NAMALWA (cell line): Measurements from ENCODE around the gene MSI2.

ENCODE experiments used
- DNase-seq: peaks from one replicate; pipeline ENCODE4 v3.0.0-alpha.2; 2015; ENCODE audit warnings: low spot score

MSI2 gene

DNA sequence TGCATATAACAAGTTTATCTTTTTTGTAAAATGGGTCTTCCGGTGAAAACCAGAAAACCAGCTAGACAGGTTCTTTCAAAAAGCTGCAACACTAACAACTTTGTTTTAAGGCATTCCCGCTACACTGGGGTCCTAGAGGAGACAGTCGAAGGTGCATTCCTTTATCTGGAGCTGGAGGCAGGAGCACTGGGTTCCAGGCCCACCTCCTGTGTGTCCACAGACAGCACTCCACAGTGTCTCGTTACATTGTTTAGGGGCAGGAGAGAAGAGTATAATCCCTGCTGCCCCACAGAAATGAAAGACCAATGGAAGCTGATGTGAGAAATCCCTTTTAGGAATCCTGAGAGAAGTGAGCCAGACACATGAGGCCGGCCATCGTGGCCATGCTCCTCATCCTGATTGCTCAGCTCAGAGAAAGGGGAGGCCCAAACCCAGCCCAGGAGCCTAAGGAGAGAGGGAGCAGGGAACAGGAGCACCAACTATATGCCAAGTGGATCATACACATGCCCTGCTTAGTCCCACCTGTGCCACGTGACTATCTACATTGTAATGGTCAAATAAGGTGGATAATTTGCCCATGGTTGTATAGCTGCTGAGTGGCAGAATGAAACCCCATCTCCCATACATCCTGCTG is 429.3 kb downstream of the MSI2 start:
- no peak for DNase-seq

DNA sequence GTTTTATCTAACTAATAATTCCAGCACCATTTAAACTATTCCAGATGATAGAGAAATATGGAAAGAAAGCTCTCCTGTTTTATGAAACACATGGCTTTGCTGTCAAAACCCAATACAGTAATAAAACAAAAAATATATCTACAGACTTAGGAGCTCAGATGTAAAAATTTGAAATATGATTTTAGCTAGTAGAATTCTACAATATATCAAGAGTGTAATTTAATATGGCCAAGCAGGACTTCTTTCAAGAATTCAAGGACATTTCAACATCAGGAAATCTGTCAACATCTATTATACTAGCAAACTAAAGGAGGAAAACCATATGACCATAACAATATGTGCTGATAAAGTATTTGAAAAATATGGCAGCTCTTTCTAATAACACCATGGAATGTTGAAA is 431.3 kb downstream of the MSI2 start:
- no peak for DNase-seq

DNA sequence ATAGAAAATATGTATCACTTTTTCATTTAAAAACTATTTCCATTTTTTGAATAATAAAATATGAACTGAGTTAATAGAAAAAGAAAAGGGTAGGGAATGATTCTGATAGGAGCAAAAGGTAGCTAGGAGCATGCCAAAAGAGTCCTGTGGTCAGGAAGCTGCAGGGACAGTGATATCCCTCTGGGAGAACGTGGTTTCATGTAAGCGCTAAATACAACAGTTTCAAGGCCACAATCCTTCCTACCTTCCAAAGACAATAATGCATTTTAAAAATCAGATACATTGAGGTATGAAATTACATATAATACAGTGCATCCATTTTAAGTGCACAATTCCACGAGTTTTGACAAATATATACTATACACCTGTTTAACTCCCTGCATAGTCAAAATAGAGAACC is 432.9 kb downstream of the MSI2 start:
- DNase-seq, result no peak

DNA sequence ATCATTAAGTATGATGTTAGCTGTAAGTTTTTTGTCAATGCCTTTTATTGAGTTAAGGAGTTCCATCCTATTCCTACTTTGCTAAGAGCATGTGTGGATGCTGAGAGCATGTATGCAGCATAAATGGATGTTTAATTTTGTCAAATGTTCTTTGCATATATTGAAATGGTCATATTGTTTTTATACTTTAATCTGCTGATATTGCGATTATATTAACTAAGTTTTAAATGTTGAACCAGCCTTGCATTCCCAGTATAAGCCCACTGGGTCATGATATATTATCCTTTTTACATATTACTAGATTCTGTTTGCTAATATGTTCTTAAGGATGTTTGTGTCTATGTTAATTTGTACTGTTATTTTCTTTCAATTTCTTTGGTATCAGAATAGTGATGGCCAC is 435.6 kb downstream of the MSI2 start:
- DNase-seq, result no peak

DNA sequence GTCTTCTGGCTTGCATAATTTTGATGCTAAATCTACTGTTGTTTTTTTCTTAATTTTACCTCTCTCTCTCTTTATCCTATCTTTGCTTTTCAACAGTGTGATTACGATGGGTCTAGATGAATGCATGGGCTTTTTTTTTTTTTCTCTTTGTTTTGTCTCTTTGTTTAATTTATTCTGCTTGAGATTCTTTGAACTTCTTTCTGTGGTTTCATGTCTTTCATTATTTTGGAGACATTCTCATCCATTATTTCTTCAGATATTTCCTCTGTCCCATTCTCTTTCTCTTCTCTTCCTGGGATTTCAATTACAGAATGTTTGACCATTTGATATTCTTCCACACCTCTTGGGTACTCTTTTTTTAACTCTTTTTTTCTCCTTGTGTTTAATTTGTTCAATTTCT is 436.4 kb downstream of the MSI2 start:
- DNase-seq, result no peak

DNA sequence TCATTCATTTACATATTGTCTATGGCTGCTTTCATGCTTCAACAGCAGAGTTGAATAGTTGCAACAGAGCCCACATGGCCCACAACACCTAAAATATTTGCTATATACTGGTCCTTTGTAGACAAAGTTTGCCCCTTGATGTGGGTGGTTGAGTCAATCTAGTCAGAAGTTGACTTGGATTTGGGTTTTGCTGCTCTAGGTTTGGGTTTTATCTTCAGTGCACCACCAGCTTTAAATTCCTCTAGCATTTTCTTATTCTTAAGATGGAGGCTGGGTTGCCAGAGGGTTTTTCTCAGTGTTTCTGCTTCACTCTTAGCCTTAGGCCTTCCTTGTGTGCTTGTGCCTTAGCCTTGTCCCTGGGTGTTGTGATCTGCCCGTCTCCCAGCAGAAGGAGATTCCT is 437.7 kb downstream of the MSI2 start:
- no peak for DNase-seq

DNA sequence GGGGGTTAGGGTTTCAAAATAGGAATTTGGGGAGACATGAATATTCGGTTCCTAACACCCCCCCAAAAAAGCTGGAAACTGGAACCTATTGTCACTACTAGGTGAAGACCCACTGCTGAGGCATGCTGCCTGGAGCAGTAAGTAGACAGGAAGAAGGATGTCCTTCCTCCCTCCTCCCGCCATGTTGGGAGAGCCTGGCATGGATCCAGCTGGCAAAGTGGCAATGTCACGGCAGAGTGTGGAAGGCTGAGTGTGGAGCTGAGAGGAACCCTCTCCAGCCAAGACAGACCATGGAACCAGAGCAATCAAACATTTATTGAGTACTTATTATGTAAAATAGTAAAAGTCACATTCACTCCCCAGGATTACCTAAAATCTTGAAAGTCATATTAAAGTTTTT is 439.7 kb downstream of the MSI2 start:
- no peak for DNase-seq

DNA sequence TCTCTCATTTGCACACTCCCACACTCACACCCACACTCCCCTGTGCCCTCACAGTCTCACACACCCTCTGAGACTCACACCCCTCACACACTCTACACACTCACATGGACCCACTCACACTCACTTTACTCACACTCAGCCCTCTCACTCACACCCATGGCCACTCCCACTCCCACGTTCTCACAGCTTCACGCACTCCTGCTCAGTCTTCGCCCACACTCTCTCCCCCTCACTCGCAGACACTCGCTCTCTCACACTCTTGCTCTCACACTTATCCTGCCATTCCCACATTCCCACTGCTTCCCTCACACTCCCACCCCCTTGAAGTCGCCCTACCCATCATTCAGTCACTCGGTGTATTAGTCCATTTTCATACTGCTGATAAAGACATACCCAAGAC is 440.9 kb downstream of the MSI2 start:
- DNase-seq, result no peak

DNA sequence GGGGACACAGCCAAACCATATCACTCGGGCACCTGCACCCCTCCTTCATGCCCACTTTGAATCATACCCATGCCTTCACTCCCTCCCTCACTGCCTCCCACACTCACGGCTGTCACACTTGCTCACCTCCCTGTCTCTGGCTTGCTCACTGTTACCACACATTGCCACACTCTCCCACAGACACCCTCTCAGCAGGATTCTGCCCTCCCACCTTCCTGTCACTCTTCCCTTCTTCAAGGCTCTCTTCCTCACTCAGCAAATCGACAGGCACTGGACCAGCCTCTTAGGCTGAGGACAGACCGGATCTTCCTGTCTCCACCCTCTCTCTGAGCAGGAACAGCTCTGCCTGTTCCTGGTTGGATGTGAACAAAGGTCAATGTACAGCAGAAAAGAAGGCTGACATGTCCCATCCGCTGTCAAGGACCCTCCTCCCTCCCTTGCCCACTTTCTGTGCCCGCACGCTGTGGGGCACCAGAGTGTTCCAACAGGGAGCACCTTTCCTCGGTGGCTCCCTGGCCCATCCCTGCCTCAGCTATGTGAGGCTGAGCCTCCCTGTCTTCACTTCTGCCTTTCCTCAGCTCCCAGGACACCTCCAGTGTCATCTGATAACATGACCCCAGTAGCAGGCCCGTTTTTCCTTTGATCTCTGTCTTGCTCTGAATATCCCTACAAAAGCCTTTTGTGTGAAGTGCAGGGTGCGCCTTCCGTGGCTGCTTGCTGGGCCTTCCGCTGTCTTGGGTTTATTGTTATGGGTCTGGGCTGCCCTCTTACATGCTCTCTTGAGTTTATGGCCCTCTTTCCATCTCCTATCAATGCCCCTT is 441.8 kb downstream of the MSI2 start:
- no peak for DNase-seq

DNA sequence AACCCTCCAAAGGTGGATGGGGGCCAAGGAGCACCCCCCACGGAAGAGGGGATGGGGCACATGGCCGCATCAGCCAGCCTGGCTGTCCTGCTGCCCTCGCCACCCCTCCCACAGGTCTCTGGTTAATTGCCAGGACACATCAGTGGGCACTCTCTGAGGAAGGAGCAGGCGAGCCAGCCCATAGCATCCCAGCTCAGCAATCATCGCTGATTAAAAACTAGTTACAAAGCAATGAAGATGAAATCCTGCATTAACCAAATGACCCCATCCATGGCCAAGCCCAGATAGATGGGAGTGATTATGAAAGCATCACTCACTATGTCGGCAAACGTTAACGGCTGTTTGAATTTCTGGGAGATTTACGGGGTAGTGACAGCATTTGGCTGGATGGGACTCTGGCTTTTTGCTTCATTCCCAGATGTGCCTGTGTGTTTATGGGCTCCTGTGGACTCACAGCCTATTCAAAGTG is 443.5 kb downstream of the MSI2 start:
- DNase-seq, result no peak

DNA sequence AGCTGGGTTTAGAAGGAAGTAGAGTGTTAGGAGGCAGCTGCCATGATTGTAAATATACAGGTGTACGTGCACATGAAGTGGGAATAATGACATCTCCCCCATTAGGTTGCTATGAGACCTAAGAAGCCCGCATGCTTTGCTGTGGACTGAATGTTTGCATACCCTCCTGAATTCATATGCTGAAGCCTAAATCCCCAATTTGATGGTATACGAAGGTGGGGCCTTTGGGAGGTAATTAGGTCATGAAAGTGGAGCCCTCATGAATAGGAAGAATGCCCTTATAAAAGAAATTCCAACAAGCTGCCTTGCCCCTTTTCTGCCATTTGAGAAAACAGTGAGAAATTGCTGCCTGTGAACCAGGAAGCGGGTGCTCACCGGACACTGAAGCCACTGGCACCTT is 444.8 kb downstream of the MSI2 start:
- no peak for DNase-seq

DNA sequence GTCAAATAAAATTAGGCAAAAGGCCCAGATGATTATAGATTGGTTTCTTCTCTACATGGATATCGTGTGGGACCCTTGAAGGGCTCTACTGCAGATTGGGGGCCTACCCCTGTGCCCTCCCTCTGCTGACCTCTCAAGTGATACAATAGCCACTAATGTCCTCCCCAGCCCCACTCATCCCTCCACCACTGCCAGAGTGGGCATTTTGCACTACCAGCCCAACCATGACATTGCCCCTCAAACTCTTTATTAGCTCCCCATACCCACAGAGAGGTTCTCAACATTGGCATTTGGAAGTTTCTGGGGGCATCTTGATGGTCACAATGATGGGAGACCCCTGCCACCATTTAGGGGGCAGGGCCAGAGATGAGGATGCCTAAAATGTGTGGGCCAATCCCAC is 446.9 kb downstream of the MSI2 start:
- no peak for DNase-seq

DNA sequence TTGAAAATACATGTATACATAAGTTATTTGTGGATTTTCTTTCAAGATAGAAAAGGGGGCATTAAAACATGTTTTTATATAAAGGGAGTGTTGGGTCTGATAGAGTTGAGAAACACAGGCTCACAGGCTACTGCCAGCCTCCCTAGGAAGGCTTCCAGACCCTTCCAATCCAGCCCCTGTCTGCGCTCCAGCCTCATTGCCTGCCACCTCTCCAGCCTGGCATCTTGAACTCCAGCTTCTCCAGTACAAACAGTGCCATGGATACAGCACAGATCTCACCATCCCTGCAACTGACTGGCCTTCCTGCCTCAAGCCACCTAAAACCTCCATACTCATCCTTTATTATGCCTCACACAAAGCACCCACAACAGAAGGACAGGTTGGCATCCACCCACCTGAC is 448.1 kb downstream of the MSI2 start:
- DNase-seq, result no peak

DNA sequence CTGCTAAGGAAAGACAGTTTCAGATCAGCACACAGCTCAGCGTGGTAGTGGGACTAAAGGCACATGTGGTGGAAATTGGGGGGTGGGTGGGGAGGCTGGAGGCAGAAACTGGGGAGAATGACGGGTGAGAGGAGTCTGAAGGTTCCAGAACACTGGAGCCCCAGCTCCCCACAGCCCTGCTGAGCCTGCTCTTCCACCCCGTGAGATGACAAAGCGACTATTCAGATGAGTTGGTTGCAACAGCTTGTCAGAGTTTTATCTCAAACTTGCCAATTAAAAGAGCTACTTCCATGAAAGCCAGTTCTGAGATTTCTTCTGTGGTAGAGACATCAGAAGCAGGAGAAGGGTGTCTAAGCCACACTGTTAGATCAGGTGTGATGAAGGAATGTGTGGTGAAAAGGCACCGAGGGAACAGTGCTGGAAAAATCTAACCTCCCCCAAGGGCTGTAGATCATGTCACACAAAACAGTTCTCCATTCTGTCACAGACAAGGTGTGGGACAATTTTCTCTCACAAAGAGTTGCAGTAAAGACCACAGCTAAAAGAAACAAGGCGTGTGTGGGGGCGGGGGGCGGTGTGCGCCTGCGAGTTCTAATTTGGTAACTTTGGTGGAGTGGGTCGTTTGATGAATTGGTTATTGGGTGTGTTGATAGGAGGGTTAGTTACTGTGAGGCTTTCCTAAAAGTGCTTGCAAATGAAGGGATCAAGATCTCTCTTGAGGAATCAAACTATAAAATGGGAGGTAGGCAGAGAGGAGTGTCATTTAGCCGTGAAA is 449.8 kb downstream of the MSI2 start:
- no peak for DNase-seq

DNA sequence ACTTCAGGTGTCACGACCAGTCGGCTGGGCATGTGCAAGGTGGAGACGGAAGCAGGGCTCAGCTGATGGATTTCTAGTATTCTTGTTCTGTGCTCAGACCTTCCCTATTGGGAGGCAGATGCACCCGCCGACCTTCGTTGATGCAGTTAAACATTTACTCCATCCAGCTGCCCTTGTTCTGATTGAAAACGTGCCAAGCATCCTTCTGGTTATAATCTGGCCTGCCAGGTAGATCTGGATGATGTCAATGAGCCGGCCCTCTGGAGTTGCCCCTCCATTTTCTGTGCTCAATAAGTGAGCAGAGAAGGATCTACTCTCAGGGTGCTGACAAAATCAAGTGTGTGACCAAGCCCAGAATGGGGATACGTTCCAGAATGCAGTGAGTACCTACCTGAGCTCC is 450.4 kb downstream of the MSI2 start:
- no peak for DNase-seq

DNA sequence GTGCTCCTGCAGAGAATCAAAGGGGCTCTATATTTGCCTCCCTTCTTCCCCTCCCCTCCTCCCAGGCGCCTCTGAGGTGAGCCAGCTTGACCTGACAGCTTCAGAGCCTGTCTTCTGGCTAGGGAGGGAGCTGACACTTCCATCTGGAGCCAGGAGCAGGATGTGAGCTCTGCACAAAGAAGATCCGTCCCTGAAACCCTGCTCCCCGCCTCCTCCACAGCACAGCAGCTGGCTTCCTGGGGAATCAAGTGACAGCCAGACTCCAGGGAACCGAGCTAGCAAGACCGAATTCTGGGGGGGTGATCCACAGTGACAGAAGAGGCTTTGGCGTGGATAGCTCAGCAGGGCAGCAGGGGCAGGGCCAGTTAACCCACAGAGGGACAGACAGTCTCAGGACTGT is 451.6 kb downstream of the MSI2 start:
- no peak for DNase-seq

DNA sequence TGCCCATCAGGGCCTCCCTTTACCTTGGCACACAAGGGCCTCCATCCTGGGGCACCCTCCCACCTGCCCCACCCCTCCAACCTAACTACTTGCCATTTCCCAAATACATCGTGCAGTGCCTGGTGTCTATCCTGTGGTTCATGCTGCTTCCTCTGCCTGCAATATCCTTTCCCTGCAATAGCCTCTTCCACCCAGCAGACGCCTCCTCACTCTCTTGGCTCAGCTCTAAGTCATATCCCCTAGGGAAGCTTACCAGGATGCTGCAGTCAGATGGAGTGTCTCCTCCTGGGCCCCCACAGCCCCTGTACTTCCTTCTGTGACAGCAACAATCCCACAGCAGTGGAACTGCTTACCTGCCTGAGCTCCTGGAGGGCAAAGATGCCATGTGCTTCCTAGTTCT is 452.1 kb downstream of the MSI2 start:
- DNase-seq, result no peak

DNA sequence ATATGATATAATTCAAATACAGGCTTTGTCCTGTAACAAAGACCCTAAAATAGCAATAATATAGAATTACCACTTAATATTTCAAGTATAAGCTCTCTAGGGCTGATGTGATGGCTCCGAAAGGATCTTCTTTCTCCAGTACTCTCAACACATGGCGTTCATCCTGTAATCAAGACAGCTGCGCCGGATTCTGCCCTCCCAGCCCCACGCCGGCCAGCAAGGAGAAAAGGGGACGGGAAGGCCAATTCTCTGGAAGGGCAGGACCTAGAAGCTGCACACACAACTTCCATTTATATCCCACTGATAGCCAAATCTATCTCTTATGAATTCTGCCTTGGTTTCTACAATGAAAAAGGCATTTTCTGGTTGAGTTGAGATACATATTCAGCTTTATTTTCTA is 456.8 kb downstream of the MSI2 start:
- no peak for DNase-seq

DNA sequence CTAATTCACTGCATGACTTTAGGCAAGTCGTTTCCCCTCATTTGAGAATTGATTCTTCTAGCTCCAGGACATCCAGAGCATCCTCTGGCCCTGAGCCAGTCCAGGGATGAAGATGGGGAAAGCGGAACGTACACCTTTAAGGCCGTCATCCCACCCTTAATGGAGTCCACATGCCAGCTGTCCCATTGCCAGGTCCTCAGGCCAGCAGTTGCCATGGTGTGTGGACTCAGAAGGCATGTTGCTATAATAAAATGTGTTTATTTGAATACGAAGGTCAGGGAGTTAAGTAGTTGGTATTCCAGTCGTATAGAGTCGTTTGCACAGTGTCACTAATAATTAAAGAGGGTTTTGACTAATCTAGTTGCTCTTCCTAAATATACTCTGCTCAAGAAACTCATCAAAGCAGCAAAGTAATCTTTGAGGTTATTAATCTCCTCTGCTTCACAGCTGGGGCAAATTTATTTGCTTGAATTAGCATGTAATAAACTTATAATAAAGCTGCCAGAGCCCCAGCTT is 458.4 kb downstream of the MSI2 start:
- no peak for DNase-seq

DNA sequence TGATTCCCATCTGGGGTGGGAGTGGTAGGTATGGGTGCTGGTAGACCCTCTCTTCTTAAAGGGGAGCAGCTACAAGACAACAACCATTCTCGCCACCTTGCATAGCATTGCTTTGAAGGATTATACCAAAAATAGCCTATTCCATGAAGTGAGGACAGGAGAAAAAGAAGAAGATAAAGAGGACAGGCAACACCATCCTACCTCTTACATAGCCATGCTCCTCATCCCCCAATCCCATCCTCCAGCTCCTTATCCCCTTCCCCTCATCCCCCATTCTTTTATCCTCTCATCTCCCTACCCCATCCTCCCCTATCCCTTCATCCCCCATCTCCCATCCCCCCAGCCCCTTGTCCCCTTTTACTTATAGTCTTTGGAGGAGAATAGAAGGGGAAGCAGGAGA is 459.7 kb downstream of the MSI2 start:
- no peak for DNase-seq

DNA sequence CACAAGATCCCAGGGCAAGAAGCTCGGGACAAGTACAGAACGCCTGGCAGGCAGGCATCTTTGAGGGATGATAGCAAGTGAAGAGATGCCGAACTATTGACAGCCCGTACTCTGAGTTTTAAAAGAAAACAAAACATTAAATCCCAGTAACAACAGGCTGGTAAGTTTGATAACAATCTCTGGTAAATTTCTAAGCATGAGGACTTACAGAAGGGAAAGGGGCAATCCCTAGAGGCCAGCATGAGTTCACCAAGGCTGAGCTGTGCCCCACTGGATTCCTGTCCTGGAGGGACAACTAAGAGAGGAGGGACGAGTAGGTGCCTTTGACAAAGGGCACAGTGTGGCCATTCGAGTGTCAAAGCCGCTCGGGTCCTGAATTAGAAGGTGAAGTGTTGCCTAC is 462.6 kb downstream of the MSI2 start:
- DNase-seq, result no peak

DNA sequence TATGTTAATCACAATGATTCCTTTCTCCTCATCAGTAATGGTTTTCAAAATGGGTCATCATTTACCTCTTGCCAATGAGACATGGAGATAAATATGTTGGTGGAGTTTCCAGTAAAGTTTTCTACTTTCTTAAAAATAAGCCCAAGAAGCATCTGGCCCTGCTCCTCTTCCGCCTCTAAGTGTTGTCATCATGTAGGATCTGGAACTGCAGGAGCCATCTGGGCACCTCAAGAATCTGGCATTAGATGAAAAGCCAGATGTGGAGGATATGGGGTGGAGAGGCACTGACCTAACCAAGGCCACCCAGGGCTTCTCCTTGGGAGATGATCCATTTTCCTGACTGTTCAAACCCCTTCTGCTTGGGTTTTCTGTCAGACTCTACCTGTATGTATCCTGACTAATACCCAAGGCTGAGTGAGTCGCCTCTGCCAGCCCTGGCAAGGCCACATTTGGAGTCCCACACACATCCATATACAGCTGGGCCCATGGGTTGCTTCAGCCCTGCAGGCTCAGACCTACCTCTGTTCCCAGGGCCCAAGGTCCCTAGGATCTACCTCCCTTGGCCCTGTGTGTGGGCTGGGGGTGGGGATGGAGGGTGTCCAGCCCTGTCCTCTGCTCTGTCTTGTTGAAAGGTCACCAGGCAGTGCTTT is 464.2 kb downstream of the MSI2 start:
- no peak for DNase-seq
